ENCODE results near the gene APLN.

The APLN gene, protein sequence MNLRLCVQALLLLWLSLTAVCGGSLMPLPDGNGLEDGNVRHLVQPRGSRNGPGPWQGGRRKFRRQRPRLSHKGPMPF

DNA sequence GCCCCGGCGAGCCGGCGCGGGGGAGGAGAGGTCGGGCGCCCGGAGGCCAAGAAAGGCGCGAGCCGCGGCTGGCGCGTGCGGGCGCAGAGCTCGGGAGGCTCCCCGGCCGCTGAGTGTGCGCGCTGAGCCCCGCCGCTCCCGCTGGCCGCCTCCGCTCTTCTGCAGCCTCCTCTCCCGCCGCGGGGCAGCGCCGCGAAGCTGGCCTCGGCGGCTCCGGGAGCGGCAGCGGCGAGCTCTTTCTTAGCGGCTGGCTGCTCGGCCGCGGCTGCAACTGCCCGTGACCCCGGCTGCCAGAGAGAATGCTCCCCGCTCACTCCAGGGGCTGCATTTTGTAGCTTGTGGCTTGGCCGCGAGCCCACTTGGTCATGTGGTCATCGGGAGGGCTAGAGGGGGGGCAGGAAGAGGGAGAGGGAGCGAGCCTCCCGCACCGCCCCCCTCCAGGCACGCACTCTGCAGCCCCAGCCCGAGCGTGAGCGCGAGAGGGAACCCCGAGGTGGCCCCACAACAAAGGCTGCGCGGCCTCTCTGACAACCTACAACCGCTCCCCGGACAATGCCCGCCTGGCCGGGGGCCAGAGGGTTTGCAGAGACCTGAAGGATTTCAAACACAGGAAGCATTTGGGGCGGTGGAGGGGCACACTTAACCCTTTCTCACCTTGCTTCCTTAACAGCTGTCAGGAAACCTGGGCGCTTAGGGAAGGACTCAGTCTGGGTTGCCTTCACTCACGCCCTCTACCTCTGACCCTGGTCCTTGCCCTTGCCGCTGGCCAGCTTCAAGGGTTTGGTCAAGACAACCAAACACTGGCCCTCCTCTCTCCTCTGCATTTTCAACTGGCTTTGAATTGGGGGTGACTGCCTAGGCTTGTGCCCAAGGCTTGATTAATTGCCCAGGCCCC is at the start of gene APLN:
APLN (minus strand) TSS at position 305 of the 895 bp plus-strand sequence. CDS start 326 bp downstream, outside the sequence.
- FAIRE-seq: no peak

DNA sequence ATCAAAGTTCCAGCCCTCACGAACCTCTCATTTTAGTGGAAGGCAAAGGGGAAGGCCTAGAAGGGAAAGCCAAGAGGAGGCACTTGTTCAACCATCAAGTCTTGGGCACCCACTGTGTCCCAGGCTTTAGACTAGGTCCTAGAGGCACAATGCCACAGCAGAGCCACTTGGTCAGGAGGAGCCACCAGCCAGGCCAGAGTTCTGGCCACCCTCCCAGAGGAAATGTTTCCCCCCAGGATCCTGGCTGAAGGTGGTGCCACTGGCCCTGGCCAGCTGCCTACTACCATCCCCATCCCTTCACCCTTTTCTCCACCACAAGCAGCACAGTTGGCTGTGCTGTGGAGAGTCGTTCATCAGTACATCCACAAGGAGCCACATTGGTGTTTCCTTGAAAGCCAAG is 49.7 kb upstream of the APLN start:
- FAIRE-seq: no peak

DNA sequence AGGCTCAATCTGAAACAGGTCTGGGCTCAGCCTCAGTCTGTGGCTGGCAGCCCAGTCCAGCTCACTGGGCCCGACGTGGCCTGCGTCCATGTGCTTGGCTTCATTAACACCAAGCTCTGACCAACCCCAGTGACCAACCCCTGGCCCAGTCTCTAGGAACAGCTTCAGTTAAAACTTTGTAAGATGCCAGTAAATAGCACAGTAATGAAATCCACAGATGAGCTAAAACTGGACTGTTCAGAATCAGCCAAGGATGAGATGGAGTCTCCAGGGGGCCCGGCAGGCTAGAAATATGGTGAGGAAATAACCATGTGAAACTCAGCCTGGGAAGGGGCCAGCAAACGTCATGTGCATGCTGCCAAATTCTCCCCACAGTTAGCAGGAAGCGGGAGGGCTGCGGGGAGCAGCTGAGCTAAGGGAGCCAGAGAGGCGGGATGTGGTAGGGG is 46.9 kb upstream of the APLN start:
- FAIRE-seq: no peak

DNA sequence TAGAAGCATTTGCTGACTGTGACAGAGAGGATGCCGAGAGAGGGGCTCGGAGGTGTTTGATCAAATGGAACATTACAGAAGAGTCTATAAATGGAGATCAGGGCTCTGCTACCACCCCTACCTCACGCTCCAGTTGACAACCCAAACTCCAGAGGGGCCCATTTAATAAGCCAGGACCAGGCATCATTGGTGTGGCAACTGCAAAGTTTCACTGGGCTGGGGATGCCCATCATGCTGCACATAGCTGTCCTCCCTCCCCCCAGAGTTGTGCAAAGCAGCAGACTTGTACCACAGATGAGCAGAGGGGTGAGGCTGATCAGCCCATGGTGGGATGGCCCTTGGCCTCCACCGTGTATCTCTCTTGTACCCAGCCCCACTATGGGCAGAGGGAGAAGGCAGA is 45.8 kb upstream of the APLN start:
- FAIRE-seq: no peak

DNA sequence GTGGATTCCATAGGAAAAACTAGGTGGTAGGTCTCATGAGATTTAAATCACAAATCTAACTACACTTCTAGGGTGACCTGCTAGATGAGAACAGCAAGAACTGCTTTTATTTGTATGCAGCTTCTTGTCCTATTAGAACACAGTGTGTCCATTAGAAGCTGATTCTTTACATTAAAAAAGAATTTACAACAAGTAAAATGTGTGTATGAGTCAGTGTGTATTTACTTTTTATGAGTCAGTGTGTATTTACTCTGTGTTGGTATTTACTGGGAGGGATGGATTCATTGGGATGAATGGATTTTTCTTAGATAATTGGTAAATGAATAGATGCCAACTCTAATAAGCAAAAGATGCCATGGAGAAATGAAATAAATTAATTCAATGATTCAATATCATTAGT is 43.4 kb upstream of the APLN start:
- FAIRE-seq: no peak

DNA sequence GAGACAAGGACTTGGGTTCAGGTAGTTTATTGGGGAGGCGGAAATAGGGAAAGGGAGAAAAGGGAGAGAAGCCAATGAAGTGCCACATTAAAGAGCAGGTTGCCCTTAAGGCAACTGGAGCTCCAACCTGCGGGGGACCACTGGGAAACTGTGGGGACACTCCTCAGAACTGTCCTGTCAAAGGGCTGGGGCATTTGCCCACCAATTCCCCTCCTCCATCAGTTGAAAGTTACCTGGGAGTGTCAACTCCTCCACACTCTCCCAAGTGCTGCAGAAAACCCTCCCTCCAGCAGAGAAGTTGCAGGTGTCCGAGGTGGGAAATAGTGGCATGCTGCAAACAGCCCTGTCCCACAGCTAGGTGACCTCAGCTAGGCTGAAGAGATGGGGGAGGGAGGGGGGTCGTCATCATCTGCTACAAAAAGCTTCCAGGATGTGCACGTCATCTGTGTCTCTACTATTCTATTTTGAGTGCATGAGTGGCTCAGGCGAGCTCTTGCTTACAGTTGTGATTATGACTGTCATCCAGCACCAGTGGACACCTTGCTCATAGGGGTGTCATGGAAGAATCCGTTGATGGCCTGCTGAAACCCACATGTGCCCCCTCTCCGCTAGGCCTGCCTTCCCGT is 42.6 kb upstream of the APLN start:
- FAIRE-seq: no peak

DNA sequence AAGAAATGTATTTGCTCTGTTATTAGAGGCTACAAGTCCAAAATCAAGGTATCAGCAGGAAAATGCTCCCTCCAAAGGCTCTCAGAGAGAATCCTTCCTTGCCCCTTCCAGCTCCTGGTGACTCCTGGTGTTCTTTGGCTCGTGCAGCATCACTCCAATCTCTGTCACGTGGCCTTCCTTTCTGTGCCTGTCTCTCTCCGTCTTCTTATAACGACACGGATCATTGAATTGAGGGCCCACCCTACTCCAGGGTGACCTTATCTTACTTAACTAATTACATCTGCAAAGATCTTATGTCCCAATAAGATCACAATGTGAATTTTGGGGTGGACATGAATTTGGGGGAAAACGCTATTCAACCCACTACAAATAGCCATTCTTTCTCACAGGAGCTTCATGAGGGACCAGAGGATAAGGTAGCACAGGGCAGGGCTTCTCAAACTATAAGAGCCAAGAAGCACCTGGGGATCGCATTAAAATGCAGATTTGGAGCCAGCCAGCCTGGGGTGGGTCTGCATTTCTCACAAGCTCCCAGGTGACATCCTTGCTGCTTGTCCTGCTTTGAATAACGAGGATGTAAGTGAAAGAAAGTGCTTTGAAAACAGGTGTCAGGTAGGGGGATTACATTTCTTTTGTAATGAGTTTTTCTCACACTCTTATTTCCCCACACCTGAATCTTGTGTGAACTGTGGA is 41.9 kb upstream of the APLN start:
- FAIRE-seq: no peak

DNA sequence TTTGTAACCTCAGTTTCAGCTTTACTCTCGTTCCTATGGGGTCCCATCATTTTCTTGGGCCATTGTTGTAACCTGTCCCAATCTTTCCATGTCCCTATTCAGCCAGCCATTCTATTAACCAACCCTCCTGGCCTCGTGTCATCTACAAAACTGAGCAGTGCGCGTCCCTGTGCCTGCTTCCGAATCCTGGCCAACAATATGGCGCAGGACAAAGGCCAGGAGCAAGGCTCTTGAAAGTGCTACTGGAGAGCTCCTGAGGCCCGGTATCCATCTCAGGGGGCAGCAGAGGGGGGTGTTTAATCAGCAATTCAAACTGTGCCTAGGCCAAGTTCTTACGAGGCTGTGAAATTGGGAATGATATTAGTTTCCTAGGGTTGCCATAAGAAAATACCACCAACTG is 41.2 kb upstream of the APLN start:
- no peak for FAIRE-seq

DNA sequence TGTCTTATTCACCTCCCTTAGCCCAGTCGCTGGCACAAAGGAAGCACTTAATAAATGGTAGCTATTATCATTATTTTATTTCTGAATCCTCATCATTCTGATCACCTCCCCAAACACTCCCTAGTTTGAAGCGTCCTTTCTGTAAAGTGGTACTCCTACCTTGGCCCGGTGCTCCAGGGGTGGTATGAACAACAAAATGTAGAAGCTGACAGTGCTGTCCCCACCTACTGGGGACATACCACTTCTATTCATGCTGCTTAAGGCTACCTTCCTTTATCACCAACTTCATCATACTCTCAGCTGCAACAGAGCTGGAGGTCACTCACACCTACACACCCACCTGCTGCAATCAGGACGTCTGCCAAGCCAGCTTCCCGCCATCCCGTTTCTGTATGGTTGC is 40.8 kb upstream of the APLN start:
- FAIRE-seq: no peak

DNA sequence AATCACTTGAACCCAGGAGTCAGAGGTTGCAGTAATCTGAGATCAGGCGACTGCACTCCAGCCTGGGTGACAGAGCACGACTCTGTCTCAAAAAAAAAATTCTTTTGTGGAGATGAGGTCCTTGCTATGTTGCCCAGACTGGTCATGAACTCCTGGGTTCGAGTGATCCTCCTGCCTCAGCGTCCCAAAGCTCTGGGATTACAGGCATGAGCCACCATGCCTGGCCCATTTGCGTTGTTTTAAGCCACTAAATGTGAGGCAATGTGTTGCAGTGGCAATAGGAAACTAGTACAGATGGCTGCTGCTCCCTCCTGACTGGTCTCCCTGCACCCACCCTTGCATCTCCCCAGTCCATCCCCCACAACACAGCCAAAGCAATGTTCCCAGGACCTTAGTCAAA is 40.0 kb upstream of the APLN start:
- FAIRE-seq: no peak

DNA sequence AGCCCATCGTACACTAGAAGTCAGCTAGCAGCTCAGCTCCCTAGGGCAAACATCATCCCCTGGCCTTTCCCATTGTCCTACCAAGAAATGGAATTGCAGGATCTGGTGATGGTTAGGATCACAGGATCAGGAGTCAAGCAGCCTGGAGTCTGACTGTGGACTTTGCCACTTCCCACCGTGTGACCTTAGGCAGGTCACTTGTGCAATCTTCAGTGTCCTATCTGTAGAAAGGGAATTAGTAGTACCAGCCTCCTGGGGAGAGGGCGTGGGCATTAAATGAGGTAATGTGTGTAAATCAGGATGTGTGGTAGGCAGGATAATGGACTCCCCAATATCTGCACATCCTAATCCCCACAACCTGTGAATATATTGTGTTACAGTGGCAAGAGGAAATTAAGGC is 38.6 kb upstream of the APLN start:
- no peak for FAIRE-seq

DNA sequence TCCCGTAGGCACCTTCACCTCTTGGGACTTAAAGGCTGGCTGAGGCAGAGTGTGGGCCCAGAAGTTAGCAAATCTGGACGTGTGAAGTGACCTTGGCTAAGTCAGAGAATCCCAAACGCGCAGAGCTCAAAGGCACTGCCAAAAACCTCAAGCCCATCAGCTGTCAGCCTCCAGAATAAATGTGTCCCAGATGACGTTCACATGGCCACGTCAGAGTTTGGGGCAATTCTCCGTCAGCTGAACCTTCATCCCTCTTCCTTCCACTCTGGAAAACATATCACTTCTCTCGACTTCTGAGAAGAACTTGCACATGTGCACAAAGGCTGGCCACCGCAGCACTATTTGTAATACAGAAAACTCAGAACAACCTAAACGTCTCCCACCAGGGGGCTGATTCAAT is 35.7 kb upstream of the APLN start:
- no peak for FAIRE-seq

DNA sequence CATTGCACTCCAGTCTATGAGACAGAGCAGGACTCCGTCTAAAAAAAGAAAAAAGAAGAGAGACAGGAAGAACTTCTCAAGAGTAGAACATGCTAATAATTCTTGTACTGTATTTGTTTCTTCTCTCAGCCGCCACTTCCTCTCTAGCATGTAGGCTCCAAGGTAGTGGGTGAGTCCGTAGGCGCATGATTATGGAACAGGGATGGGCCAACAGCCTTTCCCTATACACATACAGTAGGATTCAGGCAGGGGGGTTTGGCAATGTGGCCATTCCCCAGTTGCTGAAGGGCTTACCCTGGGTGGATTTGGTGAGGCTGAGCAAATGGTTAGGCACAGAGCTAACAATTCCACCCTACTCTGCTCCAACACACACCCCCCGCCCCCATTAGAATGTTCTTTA is 35.0 kb upstream of the APLN start:
- no peak for FAIRE-seq

DNA sequence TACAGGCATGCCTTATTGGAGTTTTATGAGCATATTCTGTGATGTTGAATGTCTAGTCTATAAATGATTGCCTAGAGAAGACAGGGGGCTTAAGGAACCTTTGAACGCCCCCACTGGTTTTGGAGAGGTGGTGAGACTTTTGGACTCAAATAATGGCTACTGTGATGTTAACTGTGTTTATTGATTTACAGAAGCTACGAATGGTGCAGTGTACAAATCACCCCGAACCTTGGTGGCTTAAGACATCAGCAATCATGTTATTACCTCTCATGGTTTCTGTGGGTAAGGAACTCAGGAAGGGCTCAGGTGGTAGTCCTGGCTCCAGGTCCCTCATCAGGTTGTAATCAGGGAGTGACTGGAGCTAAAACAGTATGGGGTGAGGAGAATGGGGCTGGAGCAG is 33.3 kb upstream of the APLN start:
- no peak for FAIRE-seq

DNA sequence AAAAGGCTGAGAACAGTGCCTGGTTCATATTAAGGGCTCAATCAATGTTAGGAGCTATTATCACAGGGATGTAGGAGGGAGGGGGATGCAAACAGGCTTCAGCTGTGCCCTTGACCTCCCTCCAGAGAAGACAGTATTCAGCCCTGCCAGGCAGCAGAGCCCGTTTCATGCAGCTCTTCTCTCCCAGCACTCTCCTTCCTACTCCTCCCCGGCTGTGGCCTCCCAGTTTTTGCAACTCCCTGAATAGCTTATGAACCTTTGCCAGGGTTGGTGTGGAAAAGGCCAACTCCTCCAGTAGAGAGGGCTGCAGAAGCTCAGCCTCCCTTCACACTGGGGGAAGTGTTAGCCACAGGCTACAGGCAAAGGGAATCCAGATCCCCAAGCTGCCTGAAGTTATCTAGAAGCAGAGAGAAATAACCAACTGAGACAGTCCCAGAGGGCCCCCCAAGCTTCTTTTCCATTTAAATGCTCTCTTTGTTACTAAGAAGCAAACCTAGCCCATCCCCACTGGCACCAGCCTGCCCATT is 31.7 kb upstream of the APLN start:
- no peak for FAIRE-seq

DNA sequence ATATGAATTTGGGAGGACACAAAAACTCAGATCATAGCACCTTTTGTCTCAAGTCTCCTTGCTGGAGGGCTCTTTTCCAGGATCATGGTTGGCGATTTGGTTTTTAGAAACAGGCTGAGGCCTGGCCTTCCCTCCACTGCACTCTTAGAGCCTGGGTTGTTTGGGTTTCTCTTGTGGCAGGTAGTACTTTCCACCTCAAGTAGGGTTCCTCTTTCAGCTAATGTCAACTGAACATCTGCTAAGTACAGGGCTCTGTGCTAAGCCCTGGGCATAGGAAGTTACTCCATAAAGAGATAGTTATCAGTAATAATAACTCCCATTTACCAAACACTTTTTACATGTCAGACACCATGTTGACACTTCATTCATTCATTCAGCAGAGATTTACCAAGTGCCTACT is 28.2 kb upstream of the APLN start:
- no peak for FAIRE-seq

DNA sequence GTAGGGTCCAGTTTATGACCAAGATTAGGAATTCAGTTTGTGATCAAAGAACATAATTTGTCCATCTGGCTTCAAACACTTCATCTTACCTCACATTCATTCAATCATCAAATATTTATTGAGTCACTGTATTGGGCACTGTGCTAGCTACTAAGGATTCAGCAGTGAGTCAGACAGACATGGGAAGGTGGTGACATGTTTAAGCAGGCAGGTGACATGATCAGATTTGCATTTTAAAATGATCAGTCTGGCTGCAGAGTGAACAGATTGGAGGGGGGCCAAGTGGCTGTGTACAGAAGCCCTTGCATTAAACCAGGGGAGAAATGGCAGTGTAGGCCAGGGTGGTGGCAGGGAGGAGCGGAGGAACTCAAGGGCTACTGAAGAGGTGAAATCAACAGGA is 25.1 kb upstream of the APLN start:
- no peak for FAIRE-seq

DNA sequence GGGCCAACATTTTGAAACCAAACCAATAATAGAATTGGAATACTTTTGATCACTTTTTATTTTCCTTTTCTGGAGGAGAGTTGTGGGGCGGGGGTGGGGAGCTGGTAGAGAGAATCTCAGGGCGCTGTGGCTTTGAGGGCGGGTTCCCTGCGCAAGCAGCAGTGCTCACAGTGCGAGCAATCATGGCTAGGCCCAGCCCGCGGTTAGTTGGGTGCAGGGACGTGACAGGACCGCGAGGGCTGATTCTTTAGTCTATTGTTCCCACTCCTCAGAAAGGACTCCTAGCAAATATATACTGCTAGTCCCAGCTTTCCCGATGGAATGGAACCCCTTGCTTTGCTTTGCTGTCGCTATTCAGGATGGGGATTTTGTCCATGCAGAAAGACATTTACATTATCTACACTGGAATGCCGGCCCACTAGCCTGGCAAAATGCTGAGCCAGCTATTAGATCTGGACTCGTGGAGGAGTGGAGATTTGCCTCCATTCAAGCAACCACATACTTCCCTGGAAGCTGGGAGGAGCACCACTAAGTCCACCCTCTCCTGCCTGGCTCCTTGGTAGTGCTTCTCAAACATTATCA is 23.9 kb upstream of the APLN start:
- no peak for FAIRE-seq

DNA sequence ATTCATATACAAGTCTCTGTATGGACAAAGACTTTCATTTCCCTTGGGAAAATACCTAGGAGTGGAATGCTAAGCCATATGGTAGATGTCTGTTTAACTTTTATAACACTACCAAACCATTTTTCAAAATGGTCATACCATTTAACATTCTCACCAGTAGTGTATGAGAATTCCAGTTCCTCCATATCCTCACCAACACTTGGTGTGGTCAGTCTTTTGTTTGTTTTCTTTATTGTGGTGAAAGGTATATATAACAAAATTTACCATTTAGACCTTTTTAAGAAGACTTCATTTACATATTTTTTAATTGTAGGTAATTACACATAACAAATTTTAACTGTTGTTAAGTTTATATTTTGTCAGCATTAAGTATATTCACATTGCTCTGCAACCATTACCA is 12.7 kb upstream of the APLN start:
- no peak for FAIRE-seq

DNA sequence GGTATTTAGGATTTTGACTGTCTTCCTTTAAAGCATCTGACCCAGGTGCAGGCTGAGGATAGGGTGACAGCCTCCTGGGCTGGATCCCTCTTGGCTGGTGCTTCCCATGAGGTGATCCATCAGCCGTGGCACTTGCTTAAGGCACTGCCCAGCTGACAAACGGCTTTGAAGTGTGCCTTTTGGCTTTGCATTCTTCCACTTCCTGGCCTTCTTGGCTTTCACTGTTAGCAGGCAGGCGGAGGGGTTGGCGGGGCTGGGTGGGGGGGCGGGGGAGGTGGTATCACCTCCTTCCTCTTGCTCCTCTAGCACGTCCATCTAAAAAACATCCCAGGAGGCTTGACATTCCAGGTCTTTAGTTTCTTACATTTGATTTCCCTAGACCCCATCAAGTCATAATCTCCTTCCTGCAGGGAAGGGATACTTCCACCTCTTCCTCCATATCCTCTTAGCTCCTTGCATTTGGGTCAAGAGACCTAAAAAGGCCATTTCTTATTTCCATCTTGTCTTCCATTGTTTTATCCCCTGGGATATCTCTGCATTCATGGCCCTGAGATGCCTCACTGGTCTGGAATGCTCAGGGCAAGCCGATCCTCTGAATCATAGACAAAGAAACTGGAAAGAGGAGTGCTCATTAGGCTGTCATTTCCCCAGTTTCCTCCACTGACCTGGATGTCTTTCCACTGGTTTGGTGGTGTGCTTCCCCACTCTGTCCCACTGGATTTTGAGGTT is 11.3 kb upstream of the APLN start:
- no peak for FAIRE-seq

DNA sequence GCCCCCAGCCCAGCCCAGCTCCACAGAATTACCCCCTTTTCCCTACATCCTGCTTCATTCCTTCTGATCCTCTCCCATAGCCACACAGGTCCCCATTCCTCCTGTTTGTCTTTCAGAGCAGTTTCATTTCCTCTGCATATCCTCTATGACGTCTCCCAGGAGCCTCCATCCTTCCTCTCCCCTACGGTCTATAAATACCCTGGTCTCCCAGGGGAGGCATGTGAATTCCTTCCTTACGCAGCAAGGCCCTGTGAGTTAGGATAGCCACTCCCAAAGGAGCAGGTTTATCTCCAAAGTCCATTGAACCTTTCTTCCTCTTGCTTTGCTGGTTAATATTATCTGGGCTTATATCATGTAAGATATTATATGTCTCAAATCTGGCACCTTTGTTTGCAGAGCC is 8.4 kb upstream of the APLN start:
- no peak for FAIRE-seq

DNA sequence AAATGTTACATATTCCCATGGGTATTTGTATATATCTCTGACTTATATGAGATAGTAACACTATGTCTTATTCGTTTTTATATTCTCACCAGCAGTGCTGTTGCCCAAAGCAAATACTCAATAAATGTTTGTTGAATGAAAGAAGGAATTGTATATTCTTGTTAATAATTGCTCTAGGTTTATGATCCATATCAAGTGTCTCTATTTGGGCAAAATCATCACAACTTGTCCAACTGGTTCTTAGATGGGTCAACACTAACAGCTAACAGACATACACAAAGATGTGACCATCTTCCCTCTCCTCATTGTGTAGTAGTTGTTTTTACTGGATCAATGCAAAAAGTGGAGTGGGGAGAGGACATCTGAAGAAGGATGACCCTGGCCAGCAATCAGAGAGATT is 6.6 kb upstream of the APLN start:
- FAIRE-seq: no peak

All from endometrium (tissue), 2 donors.